Muscle of leg (tissue), 11 donors: ENCODE results near the gene SHTN1. TPM values are rescaled to one million over a fixed set of nuclear protein-coding genes. Genes with fewer than 3 reads are reported as not detected.

ENCODE experiments used
- DNase-seq: peaks from one replicate; pipeline ENCODE4 v3.0.0; 2013
- H3K27ac ChIP-seq: one replicate; pipeline ENCODE4 v1.5.1; 2013; ENCODE audit warnings: mild to moderate bottlenecking, low read length, control low read depth
- H3K27me3 ChIP-seq: one replicate; pipeline ENCODE4 v1.6.1; 2013; ENCODE audit warnings: low read length; ENCODE audit not compliant: control insufficient read depth, insufficient read depth
- H3K36me3 ChIP-seq: one replicate; pipeline ENCODE4 v1.6.1; 2013; ENCODE audit warnings: low read length; ENCODE audit not compliant: control insufficient read depth, insufficient read depth
- H3K4me1 ChIP-seq: one replicate; pipeline ENCODE4 v1.6.1; 2013; ENCODE audit warnings: low read length; ENCODE audit not compliant: control insufficient read depth, insufficient read depth
- H3K4me3 ChIP-seq: one replicate; pipeline ENCODE4 v1.5.1; 2013; ENCODE audit warnings: low read length, control low read depth
- H3K9me3 ChIP-seq: replicated peaks from 2 replicates; pipeline ENCODE4 v1.6.1; 2013; ENCODE audit warnings: low read depth, low read length; ENCODE audit not compliant: control insufficient read depth
- WGBS: methylation state at CpG from one replicate; pipeline ENCODE4 v1.1.5; 2013; ENCODE audit warnings: missing lambda C conversion rate; ENCODE audit not compliant: insufficient coverage; 5-methylcytosine and 5-hydroxymethylcytosine counted together
- polyA plus RNA-seq, 8 donors: library from polyadenylated mRNA; unstranded; fragments of 120-200 nt; gene quantifications; one replicate each; pipeline versions ENCODE4 v1.2.1 to v1.2.3, GENCODE V29; 2013; ENCODE audit warnings: inconsistent platforms in 1 of 8, low replicate concordance in 1 of 8; ENCODE audit not compliant: insufficient read length in 8 of 8, insufficient read depth in 1 of 8
- total RNA-seq: library from RNA; stranded (reverse); fragments of 120-200 nt; gene quantifications from one replicate; pipeline ENCODE4 v1.2.4, GENCODE V29; 2013

Gene SHTN1
- total and polyA plus RNA-seq, 9 donors, result 3.3 to 8.7 (median 5.2) TPM

GRCh38 chr10:116861796-116862195 is 143.2 kb downstream of the SHTN1 start:
- Histone ChIP-seq H3K4me3 (no peak overlapping the region), H3K27me3 (peaks cover 2% of the 10 kb centered on the region), H3K27ac (no peak overlapping the region), H3K9me3 (peaks cover 2% of the 10 kb centered on the region), H3K36me3 (no peaks in the 10 kb centered on the region), H3K4me1 (no peaks in the 10 kb centered on the region)
- no CpG with 5 or more reads among the region's 2 CpGs for WGBS
- no peak for DNase-seq

DNA sequence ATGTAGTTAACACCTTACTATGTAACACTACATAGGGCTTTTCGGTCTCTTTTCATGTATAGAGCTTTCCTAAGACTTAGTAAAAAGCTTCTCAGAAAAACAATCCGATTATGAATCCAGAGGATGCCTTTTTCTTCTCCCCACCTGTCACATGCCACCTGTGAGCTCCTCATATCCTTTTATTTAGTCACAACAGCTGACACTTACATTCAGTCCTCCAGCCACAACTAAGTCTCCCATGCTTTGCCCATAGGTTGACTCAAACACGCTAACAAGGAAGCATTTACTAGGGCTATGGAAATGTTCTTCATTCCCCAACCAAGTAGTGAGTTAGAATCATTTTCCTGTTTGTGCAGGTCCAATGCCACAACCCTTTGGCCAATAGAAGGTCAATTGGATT is 147.8 kb downstream of the SHTN1 start:
- Histone ChIP-seq H3K27ac (no peak overlapping the region), H3K36me3 (no peaks in the 10 kb centered on the region), H3K4me1 (no peaks in the 10 kb centered on the region), H3K4me3 (no peak overlapping the region), H3K9me3 (peaks cover 2% of the 10 kb centered on the region), H3K27me3 (peaks cover 2% of the 10 kb centered on the region)
- 93% methylated on average over 2 of the region's 3 CpGs for WGBS
- DNase-seq, result no peak

- Histone ChIP-seq H3K4me1 (peaks cover 8% of the 10 kb centered on the region), H3K36me3 (no peaks in the 10 kb centered on the region), H3K9me3 (peaks cover 2% of the 10 kb centered on the region), H3K27ac (no peak overlapping the region), H3K4me3 (no peak overlapping the region), H3K27me3 (peaks cover 14% of the 10 kb centered on the region)
- WGBS, result 87% methylated on average over 3 of the region's 4 CpGs
- no peak for DNase-seq
Measured at GRCh38 chr10:116853701-116854100, 151.3 kb downstream of the SHTN1 start.

DNA sequence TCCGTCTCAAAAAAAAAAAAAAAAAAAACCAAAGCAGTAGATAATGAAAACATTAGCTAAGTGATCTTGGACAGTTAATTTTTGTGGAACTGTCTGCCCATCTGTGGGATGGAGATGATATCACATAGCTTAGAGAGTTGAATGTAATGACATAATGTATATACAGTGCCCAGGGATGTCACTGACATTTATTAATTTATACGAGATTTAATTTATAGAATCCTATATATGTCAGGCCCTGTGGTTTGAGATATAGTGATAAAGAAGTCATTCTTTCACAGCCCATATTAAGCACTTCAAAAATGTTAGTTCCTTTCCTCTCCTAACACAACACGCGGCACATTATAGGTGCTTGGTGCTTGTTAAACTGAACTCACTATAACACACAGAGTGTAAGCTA is 151.7 kb downstream of the SHTN1 start:
- Histone ChIP-seq H3K9me3 (peaks cover 2% of the 10 kb centered on the region), H3K4me3 (no peak overlapping the region), H3K27ac (no peak overlapping the region), H3K4me1 (peaks cover 12% of the 10 kb centered on the region), H3K27me3 (peaks cover 18% of the 10 kb centered on the region), H3K36me3 (no peaks in the 10 kb centered on the region)
- WGBS, result 100% methylated on average over 1 of the region's 4 CpGs
- DNase-seq, result no peak

- no peak overlapping the region for H3K27ac ChIP-seq
- H3K4me1 ChIP-seq, result peaks cover 12% of the 10 kb centered on the region
- no peak overlapping the region for H3K4me3 ChIP-seq
- peaks cover 22% of the 10 kb centered on the region for H3K27me3 ChIP-seq
- H3K9me3 ChIP-seq, result no peaks in the 10 kb centered on the region
- 100% methylated on average over 1 of the region's 1 CpG for WGBS
- no peaks in the 10 kb centered on the region for H3K36me3 ChIP-seq
- DNase-seq, result no peak
Measured at GRCh38 chr10:116852246-116852645, 152.7 kb downstream of the SHTN1 start.

GRCh38 chr10:116850058-116850611 is 154.9 kb downstream of the SHTN1 start:
- H3K36me3 ChIP-seq, result no peaks in the 10 kb centered on the region
- H3K27me3 ChIP-seq, result peaks cover 22% of the 10 kb centered on the region
- DNase-seq, result no peak
- H3K9me3 ChIP-seq, result no peaks in the 10 kb centered on the region
- H3K4me1 ChIP-seq, result peaks cover 12% of the 10 kb centered on the region
- WGBS, result 21% methylated on average over 7 of the region's 10 CpGs
- H3K27ac ChIP-seq, result no peak overlapping the region
- H3K4me3 ChIP-seq, result peak overlapping the region; percentile 76

- Histone ChIP-seq H3K9me3 (no peaks in the 10 kb centered on the region), H3K27me3 (peaks cover 22% of the 10 kb centered on the region), H3K36me3 (no peaks in the 10 kb centered on the region), H3K27ac (peak within 1 kb of the TSS; percentile 38), H3K4me3 (peak within 1 kb of the TSS; percentile 76), H3K4me1 (peaks cover 12% of the 10 kb centered on the region)
- under 1% methylated on average over 45 of the region's 55 CpGs for WGBS
- peak; percentile 93 for DNase-seq
Measured at GRCh38 chr10:116849248-116850057, 155.5 kb downstream of the SHTN1 start, which contains the start of gene ENO4. Gene ENO4, plus strand, starts transcription at chr10:116849499. Its CDS starts 68 bp downstream, at chr10:116849567.

GRCh38 chr10:116848944-116849247 is 156.1 kb downstream of the SHTN1 start:
- Histone ChIP-seq H3K36me3 (no peaks in the 10 kb centered on the region), H3K27me3 (peaks cover 22% of the 10 kb centered on the region), H3K4me3 (peak overlapping the region; percentile 76), H3K27ac (peak overlapping the region; percentile 38), H3K9me3 (no peaks in the 10 kb centered on the region), H3K4me1 (peaks cover 12% of the 10 kb centered on the region)
- WGBS, result 0% methylated on average over 18 of the region's 23 CpGs
- no peak for DNase-seq

GRCh38 chr10:116848032-116848943 is 156.7 kb downstream of the SHTN1 start:
- DNase-seq, result no peak
- no peak overlapping the region for H3K27ac ChIP-seq
- no peaks in the 10 kb centered on the region for H3K9me3 ChIP-seq
- H3K4me3 ChIP-seq, result peak overlapping the region; percentile 76
- WGBS, result 60% methylated on average over 11 of the region's 17 CpGs
- peaks cover 22% of the 10 kb centered on the region for H3K27me3 ChIP-seq
- H3K36me3 ChIP-seq, result no peaks in the 10 kb centered on the region
- peaks cover 12% of the 10 kb centered on the region for H3K4me1 ChIP-seq

GRCh38 chr10:116845823-116846222 is 159.2 kb downstream of the SHTN1 start:
- H3K27ac ChIP-seq, result no peak overlapping the region
- no CpG with 5 or more reads among the region's 2 CpGs for WGBS
- H3K4me1 ChIP-seq, result peaks cover 12% of the 10 kb centered on the region
- no peak overlapping the region for H3K4me3 ChIP-seq
- no peaks in the 10 kb centered on the region for H3K36me3 ChIP-seq
- H3K27me3 ChIP-seq, result peaks cover 22% of the 10 kb centered on the region
- no peaks in the 10 kb centered on the region for H3K9me3 ChIP-seq
- no peak for DNase-seq
